ENCODE results near the gene CASQ1. TPM values are rescaled to one million over a fixed set of nuclear protein-coding genes. Genes with fewer than 3 reads are reported as not detected.

Gene CASQ1
- total RNA-seq, 3 donors from 2014 or later: 0.34 to 0.82 TPM; not detected in 1

DNA sequence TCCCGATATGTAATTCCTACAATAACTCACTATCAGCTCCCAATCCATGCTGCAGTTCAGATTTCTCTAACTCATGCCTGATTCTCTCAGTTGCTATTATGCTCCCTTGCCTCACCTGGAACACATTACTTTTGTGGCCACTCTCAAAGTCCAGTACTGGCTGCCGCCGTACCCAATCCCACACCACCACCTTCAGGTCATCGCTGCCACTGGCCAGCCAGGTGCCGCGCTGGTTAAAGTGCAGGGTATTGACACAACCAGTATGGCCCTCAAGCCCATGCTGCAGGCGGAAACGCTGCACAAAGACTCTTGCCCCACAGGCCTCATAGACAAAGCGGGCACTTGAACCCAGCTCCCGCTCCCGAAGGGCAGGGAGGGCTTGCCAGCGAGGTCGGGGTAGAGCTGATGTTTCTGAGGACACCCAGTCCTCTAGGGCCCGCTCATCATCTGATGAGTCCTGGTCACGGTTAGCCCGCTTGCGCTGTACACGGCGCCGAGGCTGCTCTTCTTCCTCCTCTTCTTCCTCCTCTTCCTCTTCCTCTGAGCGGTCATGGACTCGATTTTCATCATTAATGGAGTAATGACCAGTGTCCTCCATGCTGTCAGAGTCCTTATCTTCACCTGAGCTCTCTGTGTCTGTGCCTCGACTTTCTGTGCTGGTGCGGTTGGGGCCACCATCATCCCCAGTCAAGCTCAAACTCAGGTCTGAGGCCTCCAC, 49.4 kb downstream of the CASQ1 start:
- H3K36me3 ChIP-seq (ENCODE audit: low read depth): peaks cover 4% of the 10 kb centered on the region
- TF ChIP-seq, protein P1, sequence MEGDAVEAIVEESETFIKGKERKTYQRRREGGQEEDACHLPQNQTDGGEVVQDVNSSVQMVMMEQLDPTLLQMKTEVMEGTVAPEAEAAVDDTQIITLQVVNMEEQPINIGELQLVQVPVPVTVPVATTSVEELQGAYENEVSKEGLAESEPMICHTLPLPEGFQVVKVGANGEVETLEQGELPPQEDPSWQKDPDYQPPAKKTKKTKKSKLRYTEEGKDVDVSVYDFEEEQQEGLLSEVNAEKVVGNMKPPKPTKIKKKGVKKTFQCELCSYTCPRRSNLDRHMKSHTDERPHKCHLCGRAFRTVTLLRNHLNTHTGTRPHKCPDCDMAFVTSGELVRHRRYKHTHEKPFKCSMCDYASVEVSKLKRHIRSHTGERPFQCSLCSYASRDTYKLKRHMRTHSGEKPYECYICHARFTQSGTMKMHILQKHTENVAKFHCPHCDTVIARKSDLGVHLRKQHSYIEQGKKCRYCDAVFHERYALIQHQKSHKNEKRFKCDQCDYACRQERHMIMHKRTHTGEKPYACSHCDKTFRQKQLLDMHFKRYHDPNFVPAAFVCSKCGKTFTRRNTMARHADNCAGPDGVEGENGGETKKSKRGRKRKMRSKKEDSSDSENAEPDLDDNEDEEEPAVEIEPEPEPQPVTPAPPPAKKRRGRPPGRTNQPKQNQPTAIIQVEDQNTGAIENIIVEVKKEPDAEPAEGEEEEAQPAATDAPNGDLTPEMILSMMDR (IDR thresholded peaks at IDR 0.05): no peak
- H3K4me3 ChIP-seq: no peak overlapping the region
- DNase-seq (no peak), ATAC-seq (no peak)
- H3K4me1 ChIP-seq (ENCODE audit: low read depth): no peaks in the 10 kb centered on the region
- H3K9me3 ChIP-seq: no peaks in the 10 kb centered on the region
- intact Hi-C loops (cut with DNase I, micrococcal nuclease): no loop called here

DNA sequence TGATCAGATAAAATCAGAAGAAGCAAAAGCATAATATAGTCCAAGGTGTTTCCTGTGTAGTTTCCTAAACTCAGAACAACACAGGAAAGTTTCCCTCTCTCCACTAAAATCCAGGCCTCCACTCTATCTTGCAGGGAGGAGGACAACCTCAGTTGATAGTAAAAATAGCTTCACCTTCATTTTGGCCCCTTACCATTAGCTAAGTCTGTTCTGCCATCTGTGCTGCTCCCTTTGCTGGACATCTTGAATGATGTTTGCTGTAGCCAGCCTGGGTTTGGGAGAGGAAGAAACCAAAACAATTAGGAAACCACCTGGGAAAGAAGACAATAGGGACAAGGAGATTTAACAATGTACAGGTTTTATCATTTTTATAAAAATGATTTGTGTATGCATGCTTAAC, 53.4 kb downstream of the CASQ1 start:
- peaks cover 4% of the 10 kb centered on the region for H3K36me3 ChIP-seq (ENCODE audit: low read depth)
- no peak for DNase-seq
- H3K4me1 ChIP-seq (ENCODE audit: low read depth): no peaks in the 10 kb centered on the region
- intact Hi-C loops (cut with DNase I, micrococcal nuclease): no loop called here
- no peak overlapping the region for H3K4me3 ChIP-seq
- H3K9me3 ChIP-seq: no peaks in the 10 kb centered on the region
- TF ChIP-seq, protein P1 (IDR thresholded peaks at IDR 0.05): no peak
- no peak for ATAC-seq

DNA sequence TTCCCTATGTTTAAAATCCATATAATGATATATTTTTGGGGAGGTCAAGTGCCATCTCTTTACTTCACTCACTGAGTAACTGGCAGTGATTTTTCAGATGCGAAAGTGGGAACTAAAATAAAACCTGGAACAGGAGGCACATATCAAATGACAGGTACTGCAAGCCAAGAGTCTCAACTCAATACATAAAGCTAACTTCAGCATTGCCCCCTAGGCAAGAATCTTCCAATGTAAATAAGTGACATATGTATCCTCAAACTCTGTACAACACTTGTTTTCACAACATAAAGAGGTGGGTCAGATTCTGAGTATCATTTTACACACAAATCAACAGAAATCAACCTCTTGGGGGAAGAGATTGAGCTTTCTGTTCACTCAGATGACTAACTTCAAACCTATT, 53.8 kb downstream of the CASQ1 start:
- DNase-seq (no peak), ATAC-seq (no peak)
- H3K4me3 ChIP-seq: no peak overlapping the region
- H3K9me3 ChIP-seq: no peaks in the 10 kb centered on the region
- H3K4me1 ChIP-seq (ENCODE audit: low read depth): no peaks in the 10 kb centered on the region
- intact Hi-C loops (cut with DNase I, micrococcal nuclease): no loop called here
- TF ChIP-seq, protein P1 (IDR thresholded peaks at IDR 0.05): no peak
- peaks cover 4% of the 10 kb centered on the region for H3K36me3 ChIP-seq (ENCODE audit: low read depth)

DNA sequence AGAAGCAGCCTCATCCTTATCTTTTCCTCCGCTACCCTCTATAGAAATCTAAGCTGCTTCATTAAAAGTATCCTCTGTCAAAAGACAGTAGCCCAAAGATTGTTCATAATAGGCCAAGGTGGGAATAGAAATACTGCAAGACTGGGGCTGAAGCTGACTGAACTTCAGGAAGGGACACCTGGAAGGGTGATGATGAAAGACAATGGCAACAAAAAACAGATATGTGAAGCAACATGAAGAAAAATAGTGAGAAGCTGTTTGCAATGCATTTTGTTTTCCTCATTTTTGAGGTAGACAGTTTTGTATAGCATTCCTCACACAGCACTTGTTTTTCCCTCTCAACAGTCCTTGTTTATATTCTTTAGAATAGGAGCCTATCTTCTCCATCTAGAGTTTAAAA, 55.1 kb downstream of the CASQ1 start:
- ATAC-seq: no peak
- Histone ChIP-seq H3K9me3 (no peaks in the 10 kb centered on the region), H3K36me3 (ENCODE audit: low read depth) (no peaks in the 10 kb centered on the region), H3K4me1 (ENCODE audit: low read depth) (no peaks in the 10 kb centered on the region), H3K4me3 (no peak overlapping the region)
- intact Hi-C loops (cut with DNase I, micrococcal nuclease): no loop called here
- DNase-seq: no peak
- TF ChIP-seq, protein P1 (IDR thresholded peaks at IDR 0.05): no peak

DNA sequence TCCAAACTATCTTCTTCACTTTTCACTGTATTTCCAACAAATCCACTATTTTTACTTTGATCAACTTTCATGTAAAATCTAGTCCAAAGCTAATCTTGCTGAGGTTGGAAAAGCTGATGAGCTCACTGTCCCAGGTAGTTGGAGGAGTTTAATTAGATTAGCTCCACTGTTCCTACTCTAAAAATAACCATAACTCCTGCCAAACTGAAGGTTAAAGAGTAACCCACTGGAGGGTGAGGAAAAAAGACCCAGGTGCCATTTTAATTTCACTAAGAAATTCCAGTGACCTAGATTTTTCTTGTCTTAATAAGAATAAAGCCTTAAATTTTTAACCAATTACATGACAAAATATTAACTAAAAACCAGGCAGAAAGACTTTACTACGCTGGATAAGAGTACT, 56.7 kb downstream of the CASQ1 start:
- TF ChIP-seq, protein P1 (IDR thresholded peaks at IDR 0.05): no peak
- H3K4me3 ChIP-seq: no peak overlapping the region
- no peaks in the 10 kb centered on the region for H3K4me1 ChIP-seq (ENCODE audit: low read depth)
- DNase-seq (no peak), ATAC-seq (no peak)
- no peaks in the 10 kb centered on the region for H3K9me3 ChIP-seq
- intact Hi-C loops (cut with DNase I, micrococcal nuclease): no loop called here
- H3K36me3 ChIP-seq (ENCODE audit: low read depth): no peaks in the 10 kb centered on the region

DNA sequence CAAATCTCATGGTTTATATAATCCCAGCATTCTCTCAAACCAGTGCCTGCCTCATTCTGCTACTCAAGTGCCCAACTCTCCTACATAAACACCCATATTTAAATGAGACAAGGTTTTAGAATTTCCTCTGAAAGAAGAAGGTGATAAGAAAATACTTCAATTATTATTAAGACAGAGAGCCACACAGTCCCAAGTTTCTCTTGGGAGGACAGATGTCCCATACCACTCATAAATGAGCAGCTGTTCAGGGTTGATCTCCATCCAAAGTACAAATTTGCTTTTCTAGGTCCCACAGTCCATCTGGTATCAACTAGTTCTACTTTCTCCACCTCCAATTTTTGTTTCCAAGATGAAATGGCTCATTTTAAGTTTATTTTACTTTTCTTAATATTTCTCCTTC, 60.6 kb downstream of the CASQ1 start:
- no peak overlapping the region for H3K4me3 ChIP-seq
- no peaks in the 10 kb centered on the region for H3K4me1 ChIP-seq (ENCODE audit: low read depth)
- no peak for ATAC-seq
- H3K36me3 ChIP-seq (ENCODE audit: low read depth): no peaks in the 10 kb centered on the region
- TF ChIP-seq, protein P1 (IDR thresholded peaks at IDR 0.05): no peak
- H3K9me3 ChIP-seq: no peaks in the 10 kb centered on the region
- DNase-seq: no peak
- intact Hi-C loops (cut with DNase I, micrococcal nuclease): no loop called here

All from mucosa of descending colon (tissue), 3 donors.